ENCODE results near the gene ALMS1.

- no peak for TF ChIP-seq BHLHE40 (IDR thresholded peaks at IDR 0.05; ENCODE audit: low read depth, low read length)
- TF ChIP-seq POLR2A (IDR thresholded peaks at IDR 0.05; ENCODE audit: low read depth, low read length): no peak
- TF ChIP-seq RCOR1 (IDR thresholded peaks at IDR 0.05; ENCODE audit: insufficient replicate concordance, low read length): no peak
- TF ChIP-seq CTCF (conservative IDR thresholded peaks at IDR 0.05; ENCODE audit: low read depth, low read length): no peak
- TF ChIP-seq RAD21 (IDR thresholded peaks at IDR 0.05; ENCODE audit: low read length): no peak
- no peak for TF ChIP-seq RFX5 (IDR thresholded peaks at IDR 0.05; ENCODE audit: low read depth, low read length)
- TF ChIP-seq USF2 (IDR thresholded peaks at IDR 0.05; ENCODE audit: low read depth, low read length): no peak
- no peak for TF ChIP-seq SMC3 (IDR thresholded peaks at IDR 0.05; ENCODE audit: low read depth, low read length)
- TF ChIP-seq ELK1 (IDR thresholded peaks at IDR 0.05; ENCODE audit: borderline replicate concordance, low read depth, low read length): no peak
- no peak for TF ChIP-seq MXI1 (IDR thresholded peaks at IDR 0.05; ENCODE audit: borderline replicate concordance, low read depth, low read length)
- no peak for TF ChIP-seq FOS (IDR thresholded peaks at IDR 0.05; ENCODE audit: low read depth, low read length)
- TF ChIP-seq CEBPB (IDR thresholded peaks at IDR 0.05; ENCODE audit: low read depth, low read length): no peak
- no peak for TF ChIP-seq MAFK (IDR thresholded peaks at IDR 0.05; ENCODE audit: low read depth, low read length)
- TF ChIP-seq NFE2L2 (IDR thresholded peaks at IDR 0.05; ENCODE audit: low read depth, low read length): no peak
Observed at GRCh38 chr2:73503992-73504570, 118.4 kb downstream of the ALMS1 start.

Measured in IMR-90 (cell line).